Posterior cingulate gyrus (tissue), 11 donors: ENCODE data around the gene SMIM28.
A peak's percentile ranks its signal among the peaks of the same experiment; 100 is the strongest.

ENCODE experiments used
- DNase-seq, 10 donors: peaks; one replicate each; pipeline versions ENCODE4 v3.0.0 to v3.0.0-alpha.2; 2020 to 2021; ENCODE audit warnings: mixed read lengths in 3 of 10
- intact Hi-C: fragments of 100-400 bp; cut with DNase I; formaldehyde crosslinking; loops from one replicate; pipeline ENCODE4 v1.15.1; 2023

SMIM28 gene

DNA sequence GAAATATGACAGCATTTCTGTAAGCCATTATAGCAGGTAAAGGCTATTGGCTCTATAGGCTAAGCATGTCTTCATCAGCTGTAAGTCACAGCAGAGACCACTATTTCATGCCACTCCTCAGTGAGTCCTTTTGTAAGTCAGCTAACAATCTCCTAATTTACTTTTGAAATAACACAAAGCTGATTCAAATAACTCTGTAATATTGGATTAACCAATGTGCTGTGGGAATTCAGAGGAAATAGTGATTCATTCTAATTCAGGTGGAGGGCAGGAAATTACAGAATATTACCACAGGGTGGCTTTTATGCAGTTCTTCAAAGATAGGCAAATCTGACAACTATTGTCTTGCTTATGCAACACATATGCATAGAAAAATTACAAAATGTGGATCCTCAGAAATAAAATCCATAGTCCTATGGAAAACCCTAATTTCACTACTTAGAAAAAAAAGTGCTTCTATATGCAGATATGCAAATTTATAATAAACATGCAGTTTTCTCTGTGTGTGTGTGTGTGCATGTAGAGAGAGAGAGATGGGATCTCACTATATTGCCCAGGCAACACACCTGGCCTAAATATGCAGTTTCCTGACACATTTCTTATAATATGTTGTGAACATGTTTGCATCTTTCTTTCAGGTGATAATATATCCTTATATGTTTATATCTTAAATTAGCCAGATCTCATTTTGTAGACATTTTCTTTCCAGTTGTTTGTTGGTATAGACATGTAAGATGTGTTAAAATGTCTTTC, 4.8 kb upstream of the SMIM28 start:
- DNase-seq: no peak
- intact Hi-C loops: no loop called here

- DNase-seq: no peak
- intact Hi-C loops: no loop called here
Observed at GRCh38 chr6:138374230-138374629, 3.5 kb upstream of the SMIM28 start.

- no peak for DNase-seq
Observed at GRCh38 chr6:138374815-138375214, 2.9 kb upstream of the SMIM28 start.

DNA sequence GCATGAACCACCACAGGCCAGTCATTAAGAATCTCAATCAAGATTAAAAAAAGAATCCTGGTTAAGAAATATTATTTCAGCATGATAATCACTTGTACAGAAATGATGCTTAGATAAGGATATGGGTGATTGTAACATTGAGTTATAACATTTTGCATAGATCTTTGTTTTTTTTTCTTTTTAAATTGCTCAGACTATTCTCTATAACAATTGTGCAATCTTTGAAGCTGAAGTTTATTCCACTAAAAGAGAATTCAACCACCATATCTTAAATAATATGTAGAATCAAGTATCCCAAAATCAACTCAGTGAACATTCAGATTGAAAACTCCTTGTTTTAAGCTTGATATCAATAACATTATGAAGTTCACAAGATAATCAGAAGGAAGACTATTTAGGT, 663 bp upstream of the SMIM28 start:
- DNase-seq: no peak
- intact Hi-C loops: no loop called here

More at GRCh38 chr6:138374815-138375214, 2.9 kb upstream of the SMIM28 start:
- intact Hi-C loops: no loop called here

- no peak for DNase-seq
- intact Hi-C loops: no loop called here
Observed at GRCh38 chr6:138378463-138378862, 758 bp downstream of the SMIM28 start.

GRCh38 chr6:138382498-138383265, 5.0 kb downstream of the SMIM28 start:
- intact Hi-C loops: no loop called here

GRCh38 chr6:138383776-138384175, 6.1 kb downstream of the SMIM28 start:
- DNase-seq: no peak
- intact Hi-C loops: no loop called here

More at GRCh38 chr6:138382498-138383265, 5.0 kb downstream of the SMIM28 start:
- peak in 1 of 10 donors; percentile 75 for DNase-seq

- DNase-seq: no peak
Observed at GRCh38 chr6:138386897-138387296, 9.2 kb downstream of the SMIM28 start.

GRCh38 chr6:138387577-138388368, 10.1 kb downstream of the SMIM28 start:
- intact Hi-C loops: no loop called here
- no peak for DNase-seq

More at GRCh38 chr6:138386897-138387296, 9.2 kb downstream of the SMIM28 start:
- intact Hi-C loops: no loop called here

DNA sequence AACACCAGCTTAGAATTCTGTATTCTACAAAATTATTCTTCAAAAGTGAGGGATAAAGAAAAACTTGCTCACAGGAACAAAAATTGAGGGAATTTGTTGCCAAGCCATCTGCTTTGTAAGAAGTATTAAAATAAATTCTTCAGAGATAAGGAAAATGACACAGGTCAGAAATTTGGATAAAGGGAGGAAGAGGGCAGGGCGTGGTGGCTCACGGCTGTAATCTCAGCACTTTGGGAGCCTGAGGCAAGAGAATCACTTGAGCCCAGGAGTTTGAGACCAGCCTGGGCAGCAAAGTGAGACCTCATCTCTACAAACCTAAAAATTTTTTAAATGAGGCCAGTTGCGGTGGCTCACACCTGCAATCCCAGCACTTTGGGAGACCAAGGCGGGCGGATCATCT, 11.8 kb downstream of the SMIM28 start:
- intact Hi-C loops: no loop called here
- no peak for DNase-seq

GRCh38 chr6:138393871-138394783, 16.4 kb downstream of the SMIM28 start:
- no peak for DNase-seq
- intact Hi-C loops: no loop called here

DNA sequence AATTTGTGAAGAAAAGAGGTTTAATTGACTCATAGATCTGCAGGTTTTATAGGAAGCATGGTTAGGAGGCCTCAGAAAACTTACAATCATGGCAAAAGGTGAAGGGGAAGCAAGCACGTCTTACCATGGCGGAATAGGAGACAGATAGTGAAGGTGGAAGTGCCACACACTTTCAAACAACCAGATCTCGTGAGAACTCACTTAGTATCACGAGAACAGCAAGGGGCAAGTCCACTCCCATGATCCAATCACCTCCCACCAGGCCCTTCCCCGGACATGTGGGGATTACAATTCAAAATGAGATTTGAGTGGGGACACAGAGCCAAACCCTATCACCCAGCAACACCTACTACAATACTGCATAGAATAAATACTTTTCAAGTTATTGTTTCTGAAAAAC, 19.0 kb downstream of the SMIM28 start:
- no peak for DNase-seq
- intact Hi-C loops: no loop called here

DNA sequence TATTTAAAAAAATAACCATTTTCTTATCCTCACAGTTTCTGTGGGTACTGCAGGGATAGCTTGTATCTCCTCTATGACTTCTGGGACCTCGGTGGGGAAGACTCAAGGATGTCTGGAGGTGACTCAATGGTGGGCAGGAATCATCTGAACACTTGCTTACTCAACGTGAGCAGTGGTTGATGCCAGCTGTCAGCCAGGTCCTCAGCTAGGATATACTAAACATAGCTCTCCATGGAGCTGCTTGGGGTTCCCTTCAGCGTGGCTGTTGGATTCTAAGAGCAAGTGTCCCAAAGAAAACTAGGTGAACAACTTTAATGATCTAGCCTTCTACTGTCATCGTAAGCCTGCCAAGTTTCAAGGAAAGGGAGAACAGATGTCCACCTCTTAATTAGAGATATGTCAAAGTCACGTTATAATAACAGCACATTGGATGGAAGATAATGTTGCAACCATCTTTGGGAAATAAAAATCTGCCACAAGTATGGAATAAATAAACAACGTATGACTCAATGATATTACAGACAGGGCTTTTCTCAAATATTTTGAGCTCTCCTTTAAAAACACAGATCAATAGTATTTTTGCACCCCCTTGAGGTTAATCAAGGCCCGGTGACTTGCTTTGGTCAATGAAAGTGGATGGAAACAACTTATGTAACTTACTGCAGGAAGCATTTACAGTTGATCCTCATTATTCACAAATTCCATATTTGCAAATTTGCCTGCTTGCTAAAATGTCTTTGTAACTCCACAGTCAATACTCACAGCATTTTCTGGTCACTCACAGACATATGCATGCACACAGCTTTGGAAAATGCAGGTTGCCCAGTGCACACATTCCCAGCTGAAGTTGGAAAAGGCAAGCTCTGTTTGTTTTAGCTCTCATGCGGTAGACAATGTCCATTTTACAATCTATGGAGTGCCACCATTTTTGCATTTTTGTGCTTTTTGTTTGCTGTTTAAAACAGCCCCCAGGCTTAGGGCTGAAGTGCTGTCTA, 19.7 kb downstream of the SMIM28 start:
- intact Hi-C loops: no loop called here
- DNase-seq: no peak

- intact Hi-C loops: no loop called here
- DNase-seq: no peak
Observed at GRCh38 chr6:138400326-138400725, 22.6 kb downstream of the SMIM28 start.

GRCh38 chr6:138401960-138402837, 24.5 kb downstream of the SMIM28 start:
- intact Hi-C loops: no loop called here
- no peak for DNase-seq

DNA sequence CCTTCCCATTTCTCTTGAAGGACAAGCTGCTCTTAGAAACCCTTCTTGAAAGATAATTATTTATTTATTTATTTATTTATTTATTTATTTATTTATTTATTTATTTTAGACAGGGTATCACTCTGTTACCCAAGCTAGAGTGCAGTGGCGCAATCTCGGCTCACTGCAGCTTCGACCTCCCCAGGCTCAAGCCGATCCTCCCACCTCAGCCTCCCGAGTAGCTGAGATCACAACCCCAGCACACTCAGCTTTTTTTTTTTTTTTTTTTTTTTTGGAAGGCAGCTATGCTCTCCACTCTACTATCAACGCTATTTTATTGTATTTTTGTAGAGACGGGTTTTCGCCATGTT, 25.1 kb downstream of the SMIM28 start:
- no peak for DNase-seq
- intact Hi-C loops: no loop called here

GRCh38 chr6:138403324-138403800, 25.7 kb downstream of the SMIM28 start:
- DNase-seq: peak in 8 of 10 donors; percentile 10 to 86 (median 34)
- intact Hi-C loops: no loop called here
